ENCODE measurements around the gene LDLRAD4. TPM values are rescaled to one million over a fixed set of nuclear protein-coding genes. Genes with fewer than 3 reads are reported as not detected.

Gene LDLRAD4
- total and polyA plus RNA-seq, 9 of the 15 experiments (the other 6 are each of a cell fraction or from before 2014, with no cell fraction given): 0.01 TPM; not detected in 8

DNA sequence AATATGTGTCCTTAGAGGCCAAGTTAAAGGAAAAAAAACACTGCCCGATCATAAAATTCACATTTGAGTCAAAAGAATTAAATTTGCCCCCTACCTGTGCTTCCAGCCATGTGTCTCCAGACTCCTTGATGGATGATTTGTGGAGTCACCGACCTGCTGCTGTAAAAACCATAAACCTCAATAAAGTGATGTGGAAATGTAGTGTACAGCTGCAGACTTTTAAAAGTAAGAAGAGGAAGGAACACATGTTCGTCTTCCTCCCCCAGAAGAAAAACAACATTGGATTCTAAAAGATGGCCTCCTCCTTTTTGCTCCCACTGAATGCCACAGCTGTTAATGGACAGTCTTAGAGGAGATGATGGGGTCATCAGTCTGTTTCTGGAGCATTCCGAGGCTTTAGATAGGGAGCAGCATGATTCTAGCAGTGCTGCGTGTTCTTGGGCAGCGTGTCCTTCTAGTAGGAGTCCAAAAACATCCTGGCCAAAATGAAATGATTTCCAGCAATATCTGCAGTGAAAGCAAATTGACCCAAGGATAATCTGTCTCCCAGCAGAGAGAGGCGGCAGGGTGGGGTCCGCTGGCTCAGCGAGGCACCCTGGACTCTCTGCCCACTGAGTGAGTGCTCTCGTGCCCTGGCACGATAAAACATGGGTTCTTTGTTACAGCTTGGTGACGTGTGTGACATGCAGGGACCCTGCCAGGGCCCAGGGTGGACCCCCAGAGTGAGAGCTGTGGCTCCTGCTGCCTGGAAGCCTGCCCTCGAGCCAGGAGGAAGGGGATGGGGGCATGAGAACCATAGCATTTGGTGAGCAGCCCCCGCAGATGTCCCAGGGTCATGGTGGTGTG lies 311.7 kb downstream of the LDLRAD4 start:
- POLR2A ChIA-PET: no interaction called here

More for the DNA sequence above, 311.7 kb downstream of the LDLRAD4 start:
- Histone ChIP-seq H2AFZ (ENCODE audit: low read depth, low read length) (no peak overlapping the region), H4K20me1 (replicated peaks; ENCODE audit: control insufficient read depth, insufficient read depth, low read length) (no peaks in the 10 kb centered on the region), H3K9me1 (ENCODE audit: control insufficient read depth, insufficient read depth, low read length) (no peaks in the 10 kb centered on the region), H3K4me3 (no peak overlapping the region), H3K79me2 (ENCODE audit: control insufficient read depth, insufficient read depth, low read length) (no peaks in the 10 kb centered on the region), H3K4me2 (ENCODE audit: insufficient read depth, low read length) (no peak overlapping the region), H3K27me3 (ENCODE audit: control insufficient read depth in 2 of 2, insufficient read depth in 2 of 2, low read length in 2 of 2) (peaks cover 7 to 21% of the 10 kb centered on the region in 2 experiments), H3K27ac (ENCODE audit: extremely low read depth, low read depth, low read length) (no peak overlapping the region), H3K9ac (ENCODE audit: insufficient read depth in 1 of 2, low read depth in 2 of 2, low read length in 2 of 2) (no peak overlapping the region), H3K36me3 (ENCODE audit: control insufficient read depth, insufficient read depth, low read length) (no peaks in the 10 kb centered on the region), H3K4me1 (replicated peaks in 1 of 2; ENCODE audit: control insufficient read depth in 2 of 2, insufficient read depth in 2 of 2, low read length in 2 of 2) (no peaks in the 10 kb centered on the region), H3K9me3 (replicated peaks; ENCODE audit: control insufficient read depth, insufficient read depth, low read depth, low read length) (no peaks in the 10 kb centered on the region)
- BruUV-seq (replicated peaks): no TSS peak
- no peak for DNase-seq (ENCODE audit: extremely low read depth in 1 of 4, low spot score in 3 of 4)
- intact Hi-C loops (cut with micrococcal nuclease): no loop called here
- FAIRE-seq: no peak
- CTCF ChIA-PET (ENCODE audit: low intra/inter-chr PET ratio): no interaction called here
- in situ Hi-C loops (cut with MboI): no loop called here
- no peak for ATAC-seq
- WGBS (ENCODE audit: insufficient coverage, low coverage, missing lambda C conversion rate): 3% methylated on average over 14 of the region's 14 CpGs
- TF ChIP-seq SMAD3 (CRISPR knock-in tag; conservative IDR thresholded peaks at IDR 0.05) (no peak), ZNF830 (CRISPR knock-in tag; IDR thresholded peaks at IDR 0.05) (no peak), TBP (optimal IDR thresholded peaks at IDR 0.05; ENCODE audit: low read depth, low read length) (no peak), PCBP1 (IDR thresholded peaks at IDR 0.05; ENCODE audit: low read depth, low read length, poor library complexity, severe bottlenecking) (no peak), HIVEP1 (CRISPR knock-in tag; IDR thresholded peaks at IDR 0.05) (no peak), ZNF318 (IDR thresholded peaks at IDR 0.05; ENCODE audit: borderline replicate concordance in 1 of 2, low read depth in 1 of 2) (no peak), NCOA4 (IDR thresholded peaks at IDR 0.05; ENCODE audit: partially characterized antibody) (no peak), ZBTB1 (CRISPR knock-in tag; IDR thresholded peaks at IDR 0.05; ENCODE audit: borderline replicate concordance, low read depth) (no peak), EP300 (IDR thresholded peaks at IDR 0.05; ENCODE audit: low read length) (no peak), CHD4 (IDR thresholded peaks at IDR 0.05; ENCODE audit: insufficient read depth, insufficient replicate concordance, low read depth, low read length, poor library complexity, severe bottlenecking) (no peak)

Measured in K562 (cell line).